Peyer's patch (tissue), 4 donors: Measurements from ENCODE around the gene CDKAL1.

Experiments
- POLR2A ChIP-seq, 2 donors: fragments of 450-650 bp; IDR thresholded peaks; one replicate each; pipeline ENCODE4 v1.5.1; 2017; ENCODE audit warnings: antibody characterized with exemption in 2 of 2, mild to moderate bottlenecking in 2 of 2, moderate library complexity in 2 of 2
- TF ChIP-seq, protein P1 (sequence below), 6 experiments: fragments of 450-650 bp in 4 of 6; fragments of 200-600 bp in 2 of 6; sonication (generic) in 1 of 6; IDR thresholded peaks; one replicate each; pipeline ENCODE4 v1.5.1; 2017 to 2019; ENCODE audit warnings: antibody characterized with exemption in 6 of 6, mild to moderate bottlenecking in 3 of 6, moderate library complexity in 1 of 6

GRCh38 chr6:20976391-20976918 lies 442.2 kb downstream of the CDKAL1 start:
- TF ChIP-seq, protein P1, sequence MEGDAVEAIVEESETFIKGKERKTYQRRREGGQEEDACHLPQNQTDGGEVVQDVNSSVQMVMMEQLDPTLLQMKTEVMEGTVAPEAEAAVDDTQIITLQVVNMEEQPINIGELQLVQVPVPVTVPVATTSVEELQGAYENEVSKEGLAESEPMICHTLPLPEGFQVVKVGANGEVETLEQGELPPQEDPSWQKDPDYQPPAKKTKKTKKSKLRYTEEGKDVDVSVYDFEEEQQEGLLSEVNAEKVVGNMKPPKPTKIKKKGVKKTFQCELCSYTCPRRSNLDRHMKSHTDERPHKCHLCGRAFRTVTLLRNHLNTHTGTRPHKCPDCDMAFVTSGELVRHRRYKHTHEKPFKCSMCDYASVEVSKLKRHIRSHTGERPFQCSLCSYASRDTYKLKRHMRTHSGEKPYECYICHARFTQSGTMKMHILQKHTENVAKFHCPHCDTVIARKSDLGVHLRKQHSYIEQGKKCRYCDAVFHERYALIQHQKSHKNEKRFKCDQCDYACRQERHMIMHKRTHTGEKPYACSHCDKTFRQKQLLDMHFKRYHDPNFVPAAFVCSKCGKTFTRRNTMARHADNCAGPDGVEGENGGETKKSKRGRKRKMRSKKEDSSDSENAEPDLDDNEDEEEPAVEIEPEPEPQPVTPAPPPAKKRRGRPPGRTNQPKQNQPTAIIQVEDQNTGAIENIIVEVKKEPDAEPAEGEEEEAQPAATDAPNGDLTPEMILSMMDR (IDR thresholded peaks at IDR 0.05): no peak
- TF ChIP-seq POLR2A (IDR thresholded peaks at IDR 0.05): no peak
